Neutrophil (primary cell): ENCODE measurements around the gene MEGF8.

Experiments
- H3K27ac ChIP-seq: fragments of 200-600 bp; sonication (generic); 2 replicates; pipeline ENCODE4 v1.5.1; 2016; ENCODE audit warnings: mild to moderate bottlenecking, moderate library complexity
- H3K27me3 ChIP-seq: fragments of 200-600 bp; sonication (generic); 2 replicates; pipeline ENCODE4 v1.6.0; 2016; ENCODE audit warnings: mild to moderate bottlenecking
- H3K36me3 ChIP-seq: fragments of 200-600 bp; sonication (generic); 2 replicates; pipeline ENCODE4 v1.5.1; 2017
- H3K4me1 ChIP-seq, 2 experiments: fragments of 200-600 bp in 1 of 2; sonication (generic) in 1 of 2; 1 replicate in 1 of 2; 2 replicates in 1 of 2; pipeline versions ENCODE4 v1.5.1 to v1.6.1; 2013 to 2016; ENCODE audit warnings: low read depth in 1 of 2, low read length in 1 of 2, mild to moderate bottlenecking in 1 of 2, moderate library complexity in 1 of 2; ENCODE audit not compliant: control insufficient read depth in 1 of 2, insufficient read depth in 1 of 2
- H3K4me3 ChIP-seq, 2 experiments: fragments of 200-600 bp in 1 of 2; sonication (generic) in 1 of 2; 1 replicate in 1 of 2; 2 replicates in 1 of 2; pipeline ENCODE4 v1.5.1; 2013 to 2016; ENCODE audit warnings: low read depth in 1 of 2, low read length in 1 of 2, mild to moderate bottlenecking in 1 of 2, moderate library complexity in 1 of 2
- H3K9me3 ChIP-seq: fragments of 200-600 bp; sonication (generic); 2 replicates; pipeline ENCODE4 v1.5.1; 2016
- CTCF ChIP-seq: fragments of 200-600 bp; sonication (generic); IDR thresholded peaks from 2 replicates; pipeline ENCODE4 v1.5.1; 2016; ENCODE audit warnings: antibody characterized with exemption

The MEGF8 gene

GRCh38 chr19:42427313-42427712, 101.9 kb downstream of the MEGF8 start, which contains the start of gene LIPE:
TSS of gene LIPE (minus strand) at chr19:42427388. CDS start at chr19:42427149, 239 bp downstream.
- H3K27ac ChIP-seq, result no peak within 1 kb of the TSS
- no peaks in the 10 kb centered on the region for H3K9me3 ChIP-seq
- no peaks in the 10 kb centered on the region for H3K36me3 ChIP-seq
- H3K4me1 ChIP-seq, result peaks cover 32 to 35% of the 10 kb centered on the region in 2 experiments
- H3K4me3 ChIP-seq, result no peak within 1 kb of the TSS
- H3K27me3 ChIP-seq, result peaks cover 16% of the 10 kb centered on the region
- TF ChIP-seq CTCF, result no peak
